WTC11 (cell line): ENCODE data around the gene CNTN3. TPM values are rescaled to one million over a fixed set of nuclear protein-coding genes. Genes with fewer than 3 reads are reported as not detected.

Experiments used
- ATAC-seq: fragments of 200-7000 bp; cut with Tn5 transposase; 2 replicates; pipeline ENCODE4 v1.10.0; 2021; ENCODE audit warnings: mild to moderate bottlenecking, moderate library complexity
- CTCF ChIA-PET: fragments of 300-600 bp; sonication (Branson Sonifier 250); formaldehyde crosslinking; loops from one replicate; lab custom pipeline; 2021; ENCODE audit warnings: antibody characterized with exemption; lab: Charles Lee
- POLR2A ChIA-PET: fragments of 350-600 bp; sonication (Branson Sonifier 250); formaldehyde crosslinking; loops from one replicate; lab custom pipeline; 2021; ENCODE audit warnings: antibody characterized with exemption; lab: Charles Lee
- DNase-seq: peaks from one replicate; pipeline ENCODE4 v3.0.0; 2021; ENCODE audit warnings: low spot score
- H3K27ac Mint-ChIP-seq: 2 replicates; pipeline ENCODE4 v1.8.0; 2021; ENCODE audit warnings: mixed read lengths
- H3K27me3 Mint-ChIP-seq: 2 replicates; pipeline ENCODE4 v1.8.0; 2021; ENCODE audit warnings: low read depth, mild to moderate bottlenecking, moderate library complexity, mixed read lengths
- H3K36me3 Mint-ChIP-seq: 2 replicates; pipeline ENCODE4 v1.8.0; 2021; ENCODE audit warnings: mixed read lengths
- H3K4me1 Mint-ChIP-seq: 2 replicates; pipeline ENCODE4 v1.8.0; 2022; ENCODE audit warnings: mixed read lengths
- H3K4me3 Mint-ChIP-seq: 2 replicates; pipeline ENCODE4 v1.8.0; 2021; ENCODE audit warnings: mild to moderate bottlenecking, moderate library complexity, mixed read lengths
- H3K9me3 Mint-ChIP-seq: 2 replicates; pipeline ENCODE4 v1.8.0; 2021; ENCODE audit warnings: mixed read lengths
- AR ChIP-seq: fragments of 250-450 bp; sonication (Bioruptor Pico); IDR thresholded peaks from 2 replicates; pipeline ENCODE4 v1.9.0; 2021; ENCODE audit warnings: mild to moderate bottlenecking
- ATF1 ChIP-seq: sonication (generic); formaldehyde crosslinking; IDR thresholded peaks from 2 replicates; pipeline ENCODE4 v1.8.1; 2023; ENCODE audit warnings: mild to moderate bottlenecking, moderate library complexity, missing genetic modification reagents
- ATF6 ChIP-seq: sonication (generic); formaldehyde crosslinking; IDR thresholded peaks from 2 replicates; pipeline ENCODE4 v1.8.1; 2023; ENCODE audit warnings: mild to moderate bottlenecking, missing genetic modification reagents
- CDX4 ChIP-seq: fragments of 250-450 bp; sonication (Bioruptor Pico); IDR thresholded peaks from 2 replicates; pipeline ENCODE4 v1.9.0; 2021; ENCODE audit warnings: moderate library complexity, mild to moderate bottlenecking, inconsistent platforms, borderline replicate concordance
- E2F5 ChIP-seq: sonication (generic); formaldehyde crosslinking; IDR thresholded peaks from 2 replicates; pipeline ENCODE4 v1.8.1; 2022; ENCODE audit warnings: mild to moderate bottlenecking, moderate library complexity, missing genetic modification reagents
- ERG ChIP-seq: fragments of 250-450 bp; sonication (Bioruptor Pico); IDR thresholded peaks from 2 replicates; pipeline ENCODE4 v1.8.0; 2021; ENCODE audit warnings: mild to moderate bottlenecking
- GABPB1 ChIP-seq: sonication (generic); formaldehyde crosslinking; IDR thresholded peaks from 2 replicates; pipeline ENCODE4 v1.8.1; 2023; ENCODE audit warnings: mild to moderate bottlenecking, missing genetic modification reagents
- GRHL2 ChIP-seq: fragments of 250-450 bp; sonication (Bioruptor Pico); IDR thresholded peaks from 2 replicates; pipeline ENCODE4 v1.8.0; 2022; ENCODE audit warnings: mild to moderate bottlenecking, moderate library complexity; ENCODE audit not compliant: insufficient replicate concordance, severe bottlenecking
- HMGA2 ChIP-seq: fragments of 250-450 bp; sonication (Bioruptor Pico); IDR thresholded peaks from 2 replicates; pipeline ENCODE4 v1.4.0; 2021; ENCODE audit warnings: mild to moderate bottlenecking, moderate library complexity
- JAZF1 ChIP-seq: fragments of 250-450 bp; sonication (Bioruptor Pico); IDR thresholded peaks from 2 replicates; pipeline ENCODE4 v1.9.0; 2021; ENCODE audit warnings: moderate library complexity, mild to moderate bottlenecking, inconsistent platforms
- KAT7 ChIP-seq: sonication (generic); formaldehyde crosslinking; IDR thresholded peaks from 2 replicates; pipeline ENCODE4 v1.8.1; 2023; ENCODE audit warnings: missing genetic modification reagents, mild to moderate bottlenecking, borderline replicate concordance
- MAX ChIP-seq: sonication (generic); formaldehyde crosslinking; IDR thresholded peaks from 2 replicates; pipeline ENCODE4 v1.8.0; 2022; ENCODE audit warnings: mild to moderate bottlenecking, missing genetic modification reagents
- MLX ChIP-seq: sonication (generic); formaldehyde crosslinking; IDR thresholded peaks from 2 replicates; pipeline ENCODE4 v1.8.1; 2023; ENCODE audit warnings: mild to moderate bottlenecking, missing genetic modification reagents, moderate library complexity
- MXD4 ChIP-seq: fragments of 250-450 bp; sonication (Bioruptor Pico); IDR thresholded peaks from 2 replicates; pipeline ENCODE4 v1.8.0; 2021; ENCODE audit warnings: mild to moderate bottlenecking, moderate library complexity, borderline replicate concordance
- NR2C2 ChIP-seq: sonication (generic); formaldehyde crosslinking; IDR thresholded peaks from 2 replicates; pipeline ENCODE4 v1.8.0; 2022; ENCODE audit warnings: mild to moderate bottlenecking, missing genetic modification reagents
- NR3C1 ChIP-seq: sonication (generic); formaldehyde crosslinking; conservative IDR thresholded peaks from 2 replicates; pipeline ENCODE4 v1.8.1; 2023; ENCODE audit warnings: low read depth, mild to moderate bottlenecking, missing genetic modification reagents
- PRRX2 ChIP-seq: fragments of 250-450 bp; sonication (Bioruptor Pico); IDR thresholded peaks from 2 replicates; pipeline ENCODE4 v1.8.0; 2021; ENCODE audit warnings: mild to moderate bottlenecking
- SP1 ChIP-seq: sonication (generic); formaldehyde crosslinking; conservative IDR thresholded peaks from 2 replicates; pipeline ENCODE4 v1.8.1; 2022; ENCODE audit warnings: missing genetic modification reagents
- TCF7 ChIP-seq: sonication (generic); formaldehyde crosslinking; IDR thresholded peaks from 2 replicates; pipeline ENCODE4 v1.8.0; 2022; ENCODE audit warnings: mild to moderate bottlenecking, low read depth, missing genetic modification reagents, moderate library complexity
- USF1 ChIP-seq: sonication (generic); formaldehyde crosslinking; IDR thresholded peaks from 2 replicates; pipeline ENCODE4 v1.8.0; 2022; ENCODE audit warnings: mild to moderate bottlenecking, missing genetic modification reagents
- ZNF138 ChIP-seq: sonication (generic); formaldehyde crosslinking; conservative IDR thresholded peaks from 2 replicates; pipeline ENCODE4 v1.8.1; 2022; ENCODE audit warnings: mild to moderate bottlenecking, moderate library complexity, missing genetic modification reagents
- ZNF263 ChIP-seq: sonication (generic); formaldehyde crosslinking; IDR thresholded peaks from 2 replicates; pipeline ENCODE4 v1.8.1; 2022; ENCODE audit warnings: low read depth, mild to moderate bottlenecking, moderate library complexity, missing genetic modification reagents
- ZNF317 ChIP-seq: sonication (generic); formaldehyde crosslinking; IDR thresholded peaks from 2 replicates; pipeline ENCODE4 v1.8.1; 2023; ENCODE audit warnings: low read depth, mild to moderate bottlenecking, moderate library complexity, missing genetic modification reagents, borderline replicate concordance
- ZNF671 ChIP-seq: fragments of 250-450 bp; sonication (Bioruptor Pico); IDR thresholded peaks from 2 replicates; pipeline ENCODE4 v1.8.0; 2021; ENCODE audit warnings: mild to moderate bottlenecking
- total RNA-seq: library from RNA; stranded (reverse); gene quantifications from 3 replicates; pipeline ENCODE4 v1.2.3, GENCODE V29; 2021

Gene CNTN3
- total RNA-seq, 1 experiment from 2014 or later = 0.17 TPM

- H3K9me3 Mint-ChIP-seq = peaks cover 40% of the 10 kb centered on the region
- no peaks in the 10 kb centered on the region for H3K27me3 Mint-ChIP-seq
- H3K4me3 Mint-ChIP-seq = no peak overlapping the region
- ChIA-PET POLR2A (no interaction called here), CTCF (no interaction called here)
- ATAC-seq (no peak), DNase-seq (no peak)
- H3K27ac Mint-ChIP-seq = no peak overlapping the region
- H3K4me1 Mint-ChIP-seq = no peaks in the 10 kb centered on the region
- H3K36me3 Mint-ChIP-seq = no peaks in the 10 kb centered on the region
- TF ChIP-seq ZNF138 (CRISPR knock-in tag) (no peak), ATF1 (CRISPR knock-in tag) (no peak), SP1 (CRISPR knock-in tag) (no peak), NR3C1 (CRISPR knock-in tag) (no peak), USF1 (no peak), NR2C2 (CRISPR knock-in tag) (no peak), KAT7 (CRISPR knock-in tag) (no peak), ZNF317 (no peak), PRRX2 (no peak), GABPB1 (CRISPR knock-in tag) (no peak), MAX (no peak), TCF7 (no peak), AR (CRISPR knock-in tag) (no peak), MLX (CRISPR knock-in tag) (no peak), HMGA2 (CRISPR knock-in tag) (no peak), ZNF671 (no peak)
- TF ChIP-seq, all 79 proteins: peak for 0
Measured at GRCh38 chr3:74599564-74599963, 14.9 kb downstream of the CNTN3 start.

GRCh38 chr3:74593152-74593551 is 21.3 kb downstream of the CNTN3 start:
- H3K9me3 Mint-ChIP-seq = peaks cover 19% of the 10 kb centered on the region
- TF ChIP-seq E2F5 = no peak
- no peak for TF ChIP-seq JAZF1 (CRISPR knock-in tag)
- H3K4me3 Mint-ChIP-seq = no peak overlapping the region
- DNase-seq (no peak), ATAC-seq (no peak)
- H3K27me3 Mint-ChIP-seq = no peaks in the 10 kb centered on the region
- ChIA-PET CTCF (no interaction called here), POLR2A (no interaction called here)
- no peaks in the 10 kb centered on the region for H3K4me1 Mint-ChIP-seq
- H3K36me3 Mint-ChIP-seq = no peaks in the 10 kb centered on the region
- H3K27ac Mint-ChIP-seq = no peak overlapping the region

- no peak for DNase-seq
- H3K4me1 Mint-ChIP-seq = no peaks in the 10 kb centered on the region
- H3K27ac Mint-ChIP-seq = no peak overlapping the region
- no peak for ATAC-seq
- H3K9me3 Mint-ChIP-seq = peaks cover 16% of the 10 kb centered on the region
- ChIA-PET CTCF (no interaction called here), POLR2A (no interaction called here)
- no peaks in the 10 kb centered on the region for H3K36me3 Mint-ChIP-seq
- no peak overlapping the region for H3K4me3 Mint-ChIP-seq
- TF ChIP-seq CDX4 (CRISPR knock-in tag) = no peak
- no peak for TF ChIP-seq ERG (CRISPR knock-in tag)
- no peak for TF ChIP-seq ZNF263
- no peak for TF ChIP-seq ATF6 (CRISPR knock-in tag)
- no peak for TF ChIP-seq USF1
- no peak for TF ChIP-seq GRHL2 (CRISPR knock-in tag)
- no peak for TF ChIP-seq GABPB1 (CRISPR knock-in tag)
- no peak for TF ChIP-seq MXD4
- no peaks in the 10 kb centered on the region for H3K27me3 Mint-ChIP-seq
Measured at GRCh38 chr3:74592359-74592758, 22.1 kb downstream of the CNTN3 start.
